Peyer's patch (tissue), 4 donors: Measurements from ENCODE around the gene ZNF655.
"Not testable (repeated sequence)": the region's sequence is repeated elsewhere in the genome, so short reads cannot be mapped to it uniquely, and the experiment has no call there.

ENCODE experiments used
- CTCF ChIP-seq, 6 experiments: fragments of 450-650 bp in 4 of 6; fragments of 200-600 bp in 2 of 6; sonication (generic) in 1 of 6; IDR thresholded peaks; one replicate each; pipeline ENCODE4 v1.5.1; 2017 to 2019; ENCODE audit warnings: antibody characterized with exemption in 6 of 6, mild to moderate bottlenecking in 3 of 6, moderate library complexity in 1 of 6
- POLR2A ChIP-seq, 2 donors: fragments of 450-650 bp; IDR thresholded peaks; one replicate each; pipeline ENCODE4 v1.5.1; 2017; ENCODE audit warnings: antibody characterized with exemption in 2 of 2, mild to moderate bottlenecking in 2 of 2, moderate library complexity in 2 of 2

DNA sequence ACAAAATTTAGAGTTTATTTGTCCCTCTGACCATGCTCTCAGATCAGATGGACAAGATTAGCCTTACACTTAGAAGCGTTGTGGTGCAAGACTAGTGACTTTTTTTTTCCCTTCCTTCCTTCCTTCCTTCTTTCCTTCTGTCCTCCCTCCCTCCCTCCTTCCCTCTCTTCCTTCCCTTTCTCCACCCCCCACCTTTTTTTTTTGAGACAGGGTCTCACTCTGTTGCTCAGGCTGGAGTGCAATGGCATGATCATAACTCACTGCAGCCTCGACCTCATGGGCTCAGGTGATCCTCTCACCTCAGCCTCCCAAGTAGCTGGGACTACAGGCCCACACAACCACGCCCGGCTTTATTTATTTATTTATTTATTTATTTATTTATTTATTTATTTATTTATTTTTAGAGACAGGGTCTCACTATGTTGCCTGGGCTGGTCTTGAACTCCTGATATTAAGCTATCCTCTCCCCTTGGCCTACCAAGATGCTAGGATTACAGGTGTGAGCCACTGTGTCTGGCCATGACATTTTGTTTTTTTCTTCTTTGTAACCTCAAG, 22.4 kb downstream of the ZNF655 start:
- not testable (repeated sequence) for TF ChIP-seq CTCF, POLR2A (IDR thresholded peaks at IDR 0.05)
